CD4-positive, alpha-beta T cell treated with Interferon alpha-2 for 1 hour (primary cell): Measurements from ENCODE around the gene RRM2.
"Not testable (repeated sequence)": the region's sequence is repeated elsewhere in the genome, so short reads cannot be mapped to it uniquely, and the experiment has no call there.

Source experiments
- DNase-seq, 2 donors: peaks; one replicate each; pipeline ENCODE4 v3.0.0-alpha.2; 2020 to 2022

RRM2 gene

DNA sequence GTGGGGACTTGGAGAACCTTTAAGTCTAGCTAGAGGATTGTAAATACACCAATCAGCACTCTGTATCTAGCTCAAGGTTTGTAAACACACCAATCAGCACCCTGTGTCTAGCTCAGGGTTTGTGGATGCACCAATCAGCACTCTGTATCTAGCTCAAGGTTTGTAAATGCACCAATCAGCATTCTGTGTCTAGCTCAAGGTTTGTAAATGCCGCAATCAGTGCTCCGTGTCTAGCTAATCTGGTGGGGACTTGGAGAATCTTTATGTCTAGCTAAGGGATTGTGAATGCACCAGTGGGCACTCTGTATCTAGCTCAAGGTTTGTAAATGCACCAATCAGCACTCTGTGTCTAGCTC is 30.7 kb upstream of the RRM2 start:
- not testable (repeated sequence) for DNase-seq

DNA sequence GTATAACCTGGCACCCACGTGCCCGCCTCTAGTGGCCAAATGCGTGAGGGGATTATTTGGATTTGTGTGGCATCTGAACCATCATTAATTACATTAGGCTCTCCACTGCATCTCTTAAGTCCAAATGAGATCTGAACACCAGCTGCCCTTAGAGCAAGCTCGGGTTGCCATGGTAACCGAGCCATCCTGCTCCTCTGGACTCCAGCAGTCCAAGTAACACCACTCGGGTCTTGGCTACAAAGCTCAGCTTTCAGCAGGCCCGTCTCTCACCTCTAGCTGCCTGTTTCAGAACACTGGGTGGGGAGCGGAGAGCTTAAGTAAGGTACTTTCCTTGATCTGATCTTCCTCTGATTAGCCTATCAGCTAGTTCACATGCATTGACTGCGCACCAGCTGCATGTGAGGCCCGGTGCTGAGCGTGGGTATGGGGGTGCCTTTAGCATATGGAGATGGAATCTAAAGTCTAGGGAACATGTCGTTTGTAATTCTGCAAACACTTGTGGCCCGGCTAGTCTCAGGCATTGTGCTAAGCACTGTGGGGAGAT is 28.2 kb upstream of the RRM2 start:
- DNase-seq: no peak

DNA sequence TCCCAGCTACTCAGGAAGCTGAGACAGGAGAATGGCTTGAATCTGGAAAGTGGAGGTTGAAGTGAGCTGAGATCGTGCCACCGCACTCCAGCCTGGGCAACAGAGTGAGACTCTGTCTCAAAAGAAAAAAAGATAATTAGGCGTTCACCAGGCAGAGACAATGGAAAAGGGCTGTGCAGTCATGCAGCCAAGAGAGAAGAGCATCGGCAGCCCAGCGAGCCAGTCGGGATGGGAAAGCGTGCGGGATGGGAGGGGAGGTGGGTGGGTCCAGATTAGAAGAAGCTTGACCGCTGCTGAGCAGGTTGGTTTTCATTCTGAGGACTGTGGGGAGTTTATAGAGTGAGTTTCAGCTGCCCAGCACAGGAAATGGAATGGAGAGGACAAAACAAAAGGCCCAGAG is 27.4 kb upstream of the RRM2 start:
- no peak for DNase-seq

- DNase-seq: no peak
These were observed 25.9 kb upstream of the RRM2 start for GRCh38 chr2:10096641-10097040.

DNA sequence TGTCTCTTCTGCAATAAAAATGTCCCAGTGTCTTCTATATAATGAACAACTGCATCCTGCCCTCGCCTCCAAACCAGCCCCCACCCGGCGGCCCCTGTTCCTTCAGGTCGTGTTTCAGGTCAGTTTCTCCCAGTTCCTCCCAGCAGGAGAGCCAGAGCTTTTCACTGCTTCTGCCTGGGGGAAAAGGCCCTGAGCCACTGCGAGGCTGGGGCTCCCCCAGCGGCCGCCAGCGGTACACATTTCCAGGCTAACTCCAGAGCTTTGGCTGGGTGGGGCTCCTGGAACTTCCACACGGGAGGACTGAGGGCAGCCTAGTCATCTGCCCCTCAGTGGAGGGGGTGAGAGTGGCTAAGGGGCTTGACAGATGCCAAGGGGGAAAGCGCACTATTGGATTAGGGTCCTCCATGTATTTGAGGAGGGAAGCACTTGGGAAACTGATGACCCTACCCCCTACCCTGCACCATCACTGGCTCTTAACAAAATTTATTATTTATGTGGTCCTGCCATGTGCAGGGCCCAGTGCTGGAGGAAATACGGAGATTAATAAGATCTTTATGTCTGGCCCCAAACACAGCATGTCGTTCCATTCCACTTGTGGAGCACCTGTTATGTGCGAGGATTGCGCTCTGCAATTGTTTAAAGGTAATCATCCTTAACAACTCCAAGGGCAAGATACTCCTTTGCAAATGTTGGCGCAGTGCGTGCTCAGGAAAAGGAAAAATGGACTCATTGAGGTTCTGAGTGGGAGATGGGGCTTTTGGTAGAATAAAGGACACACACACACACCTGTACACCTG is 25.0 kb upstream of the RRM2 start:
- peak; percentile 17 to 39 for DNase-seq

GRCh38 chr2:10101491-10101890 is 21.0 kb upstream of the RRM2 start:
- no peak for DNase-seq

DNA sequence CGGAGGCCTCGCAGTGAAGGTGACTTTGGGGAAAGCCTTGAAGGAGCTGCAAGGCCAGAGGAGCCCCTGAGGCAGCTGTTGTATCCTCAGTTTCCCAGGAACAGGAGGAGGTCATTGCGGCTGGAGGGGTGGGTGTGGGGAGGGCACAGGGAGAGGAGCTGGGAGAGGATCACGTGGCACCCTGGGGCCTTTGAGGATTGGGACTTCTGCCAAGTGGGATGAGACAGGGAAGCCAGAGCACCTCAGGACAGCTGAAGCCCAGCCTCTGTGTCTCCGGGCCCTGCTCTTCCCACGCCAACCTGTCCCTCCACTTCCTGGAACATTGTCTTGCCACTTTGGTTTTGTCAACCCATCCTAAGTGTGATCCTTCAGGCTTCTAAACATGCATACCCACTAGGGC is 19.4 kb upstream of the RRM2 start:
- DNase-seq: no peak

GRCh38 chr2:10104906-10105305 is 17.6 kb upstream of the RRM2 start:
- not testable (repeated sequence) for DNase-seq

DNA sequence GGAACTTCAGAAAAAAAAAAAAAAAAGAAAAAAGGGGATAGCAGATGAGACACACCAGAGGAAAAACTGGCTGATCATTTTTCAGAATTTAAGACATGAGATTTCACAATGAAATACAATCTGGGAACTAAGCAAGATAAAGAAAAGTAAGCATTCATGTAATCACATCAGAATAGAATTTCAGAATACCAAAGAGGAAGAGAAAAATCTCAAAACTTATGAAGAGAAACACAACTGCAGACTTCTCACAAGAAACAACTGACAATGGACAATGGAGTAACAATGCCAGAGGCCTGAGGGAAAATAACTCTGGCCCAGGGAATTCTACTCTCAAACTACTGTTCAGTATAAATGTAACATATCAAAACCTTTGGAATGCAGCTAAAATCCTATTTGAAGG is 13.2 kb upstream of the RRM2 start:
- no peak for DNase-seq

GRCh38 chr2:10119027-10119325 is 3.6 kb upstream of the RRM2 start:
- no peak for DNase-seq

DNA sequence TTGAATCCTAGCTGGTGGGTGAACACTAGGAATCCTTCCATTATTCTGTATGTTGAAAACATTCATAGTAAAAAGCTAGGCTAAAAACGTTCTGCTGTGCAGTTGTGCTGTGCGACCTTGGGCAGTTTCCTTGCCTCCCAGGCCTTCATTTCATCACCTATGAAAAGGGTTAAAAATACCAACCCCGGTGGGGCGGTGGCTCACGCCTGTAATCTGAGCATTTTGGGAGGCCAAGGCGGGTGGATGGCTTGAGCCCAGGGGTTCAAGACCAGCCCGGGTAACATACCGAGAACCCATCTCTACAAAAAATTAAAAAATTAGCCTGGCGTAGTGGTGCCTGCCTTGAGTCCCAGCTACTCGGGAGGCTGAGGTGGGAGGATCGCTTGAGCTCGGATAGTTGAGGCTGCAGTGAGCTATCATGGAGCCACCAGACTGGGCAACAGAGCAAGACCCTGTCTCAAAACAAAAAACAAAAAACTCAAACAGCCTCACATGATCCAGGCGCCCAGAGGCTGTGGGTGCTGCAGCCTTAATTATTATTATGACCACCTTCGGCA is 2.9 kb upstream of the RRM2 start:
- no peak for DNase-seq

- peak; percentile 84 to 90 for DNase-seq
These were observed 2.2 kb upstream of the RRM2 start for GRCh38 chr2:10120158-10120876.

GRCh38 chr2:10120877-10121574 is 1.5 kb upstream of the RRM2 start:
- DNase-seq: no peak

DNA sequence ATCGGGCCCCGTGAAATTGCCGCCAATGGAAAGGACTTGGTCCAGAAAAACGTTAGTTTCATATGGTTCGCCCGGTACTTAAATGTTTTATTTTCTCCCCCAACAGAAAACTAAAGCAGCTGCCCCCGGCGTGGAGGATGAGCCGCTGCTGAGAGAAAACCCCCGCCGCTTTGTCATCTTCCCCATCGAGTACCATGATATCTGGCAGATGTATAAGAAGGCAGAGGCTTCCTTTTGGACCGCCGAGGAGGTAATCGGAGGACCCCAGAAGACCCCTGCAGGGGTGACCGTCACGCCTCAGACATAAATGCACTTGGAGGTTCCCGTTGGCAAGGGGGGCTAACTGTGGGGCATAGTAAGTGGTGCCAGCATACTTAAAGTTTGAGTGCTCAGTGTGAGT is 742 bp downstream of the RRM2 start:
- DNase-seq: no peak

DNA sequence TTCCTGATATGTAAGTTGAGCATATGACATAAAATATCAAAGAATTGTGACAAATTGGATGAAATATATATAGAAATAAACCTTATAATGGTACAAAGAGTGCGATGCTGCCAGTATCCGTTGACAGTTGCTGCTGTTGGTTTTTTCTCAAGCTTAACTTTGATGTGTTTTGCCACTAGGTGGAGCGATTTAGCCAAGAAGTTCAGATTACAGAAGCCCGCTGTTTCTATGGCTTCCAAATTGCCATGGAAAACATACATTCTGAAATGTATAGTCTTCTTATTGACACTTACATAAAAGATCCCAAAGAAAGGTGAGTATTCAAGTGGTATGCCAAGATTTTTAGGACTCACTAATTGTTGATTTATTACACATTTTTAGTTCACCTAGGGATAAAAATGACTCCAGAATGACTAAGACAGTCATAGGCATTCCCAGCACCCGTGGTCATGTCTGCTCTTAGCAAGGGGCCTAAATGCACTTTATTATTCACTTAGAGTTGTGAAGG is 2.1 kb downstream of the RRM2 start:
- peak; percentile 63 to 85 for DNase-seq

GRCh38 chr2:10125842-10126631 is 3.5 kb downstream of the RRM2 start:
- DNase-seq: no peak

DNA sequence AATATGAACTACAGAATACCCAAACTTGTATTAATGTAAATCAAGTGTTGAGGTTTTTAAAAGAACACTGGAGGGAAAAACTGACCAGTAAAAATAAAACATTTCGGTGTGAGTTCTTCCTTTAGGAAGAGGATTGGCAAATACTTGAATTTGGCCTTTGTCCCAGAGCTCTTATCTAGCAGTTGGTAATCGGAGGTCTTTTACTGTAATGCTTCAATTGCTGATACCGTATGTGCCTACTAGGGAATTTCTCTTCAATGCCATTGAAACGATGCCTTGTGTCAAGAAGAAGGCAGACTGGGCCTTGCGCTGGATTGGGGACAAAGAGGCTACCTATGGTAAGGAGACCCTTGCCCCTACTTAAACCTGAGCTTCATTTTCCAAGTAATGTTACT is 4.1 kb downstream of the RRM2 start:
- DNase-seq: no peak

DNA sequence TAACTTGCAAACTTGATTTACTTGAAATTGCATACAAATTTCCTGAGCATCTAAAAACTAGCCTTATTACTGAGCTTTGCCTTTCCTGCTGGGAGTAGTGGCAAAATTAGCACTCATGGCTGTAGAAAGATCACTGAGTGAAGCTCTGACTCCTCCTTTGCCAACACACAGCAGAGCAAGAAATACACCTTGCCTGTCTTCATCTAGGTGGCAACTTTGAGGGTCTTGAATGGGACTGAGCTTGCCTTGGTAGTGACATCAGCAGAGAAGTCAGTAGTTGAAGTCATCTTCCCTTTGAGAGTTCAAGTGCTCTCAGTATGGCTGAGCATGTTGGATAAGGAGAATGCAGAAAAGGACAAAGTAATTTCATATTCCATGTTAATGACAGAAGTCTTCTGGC is 5.9 kb downstream of the RRM2 start:
- DNase-seq: no peak

DNA sequence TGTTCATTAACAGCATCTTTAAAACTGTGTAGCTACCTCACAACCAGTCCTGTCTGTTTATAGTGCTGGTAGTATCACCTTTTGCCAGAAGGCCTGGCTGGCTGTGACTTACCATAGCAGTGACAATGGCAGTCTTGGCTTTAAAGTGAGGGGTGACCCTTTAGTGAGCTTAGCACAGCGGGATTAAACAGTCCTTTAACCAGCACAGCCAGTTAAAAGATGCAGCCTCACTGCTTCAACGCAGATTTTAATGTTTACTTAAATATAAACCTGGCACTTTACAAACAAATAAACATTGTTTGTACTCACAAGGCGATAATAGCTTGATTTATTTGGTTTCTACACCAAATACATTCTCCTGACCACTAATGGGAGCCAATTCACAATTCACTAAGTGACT is 7.0 kb downstream of the RRM2 start:
- no peak for DNase-seq

GRCh38 chr2:10132043-10132575 is 9.6 kb downstream of the RRM2 start:
- DNase-seq: no peak

DNA sequence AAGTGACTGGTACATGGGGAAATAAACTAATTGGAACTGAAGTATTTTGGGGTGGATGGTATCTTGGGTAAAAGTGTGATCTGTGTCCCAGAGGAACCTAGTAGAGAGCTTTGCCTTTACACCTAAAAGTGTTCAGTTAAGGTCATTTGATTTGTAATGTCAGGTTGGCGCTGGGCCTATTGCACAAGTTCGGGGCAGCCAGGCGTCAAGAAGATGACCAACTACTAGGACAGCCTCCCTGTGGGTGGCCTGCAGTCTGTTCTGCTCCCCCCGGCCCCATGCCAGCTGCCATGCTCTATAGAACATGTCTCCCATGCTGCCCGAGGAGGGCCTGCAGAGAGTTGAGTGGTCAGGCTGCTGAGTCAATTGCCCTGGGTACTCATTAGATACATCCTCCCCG is 10.1 kb downstream of the RRM2 start:
- DNase-seq: no peak

DNA sequence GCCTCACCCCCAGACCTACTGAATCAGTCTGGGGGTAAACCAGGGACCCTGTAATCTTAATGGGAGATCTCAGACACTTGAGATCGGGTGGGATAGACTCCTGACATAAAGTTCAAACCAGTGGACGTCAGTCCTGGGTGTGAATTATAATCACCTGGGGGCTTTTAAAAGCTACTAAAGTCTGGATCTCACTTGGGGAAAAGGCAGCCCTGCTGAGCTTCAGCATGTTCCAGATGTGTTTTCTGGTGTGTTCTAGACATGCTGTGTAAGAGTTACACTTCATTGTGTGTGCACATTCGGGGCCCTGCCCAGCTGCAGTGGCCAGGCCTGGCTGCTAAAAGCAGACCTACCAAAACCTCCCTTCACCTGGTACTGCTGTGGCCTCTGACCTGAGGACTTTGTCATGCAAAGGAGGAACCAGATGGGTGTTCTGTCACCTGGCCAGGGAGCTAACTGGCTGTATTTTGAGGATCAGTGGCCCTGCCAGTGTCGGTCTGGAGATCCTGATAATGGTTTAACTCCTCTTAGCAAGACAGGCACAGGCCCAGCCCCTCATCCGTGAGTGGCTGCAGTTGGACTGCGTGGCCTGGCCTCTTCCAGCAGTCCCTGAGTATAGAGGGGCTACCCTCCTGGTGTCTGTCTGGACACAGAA is 10.6 kb downstream of the RRM2 start:
- no peak for DNase-seq
